MM.1S (cell line): ENCODE data around the gene FRAT2.

Experiments used
- DNase-seq: peaks from one replicate; pipeline ENCODE4 v3.0.0-alpha.2; 2015
- H2AFZ ChIP-seq: fragments of 300-600 bp; sonication (generic); 2 replicates; pipeline ENCODE4 v1.6.0; 2016; ENCODE audit warnings: antibody characterized with exemption, low read length
- H3F3A ChIP-seq: fragments of 300-600 bp; sonication (generic); 2 replicates; pipeline ENCODE4 v1.6.1; 2016; ENCODE audit warnings: mild to moderate bottlenecking, antibody characterized with exemption, low read length, moderate library complexity, mixed read lengths; ENCODE audit not compliant: insufficient read depth
- H3K27ac ChIP-seq: fragments of 300-600 bp; sonication (generic); 2 replicates; pipeline ENCODE4 v1.5.1; 2016; ENCODE audit warnings: mild to moderate bottlenecking, low read length
- H3K27me3 ChIP-seq: fragments of 300-600 bp; sonication (generic); replicated peaks from 2 replicates; pipeline ENCODE4 v1.6.0; 2016; ENCODE audit warnings: low read length; ENCODE audit not compliant: insufficient read depth
- H3K36me3 ChIP-seq: fragments of 300-600 bp; sonication (generic); replicated peaks from 2 replicates; pipeline ENCODE4 v1.6.1; 2016; ENCODE audit warnings: mild to moderate bottlenecking, low read length, mixed read lengths; ENCODE audit not compliant: insufficient read depth
- H3K4me1 ChIP-seq: fragments of 300-600 bp; sonication (generic); 2 replicates; pipeline ENCODE4 v1.6.1; 2016; ENCODE audit warnings: low read length, mixed read lengths
- H3K4me2 ChIP-seq: fragments of 300-600 bp; sonication (generic); 2 replicates; pipeline ENCODE4 v1.6.0; 2016; ENCODE audit warnings: low read depth, low read length
- H3K4me3 ChIP-seq: fragments of 300-600 bp; sonication (generic); 2 replicates; pipeline ENCODE4 v1.5.1; 2016; ENCODE audit warnings: low read length, mixed read lengths
- H3K79me2 ChIP-seq: fragments of 300-600 bp; sonication (generic); 2 replicates; pipeline ENCODE4 v1.6.1; 2016; ENCODE audit warnings: mixed run types, low read length, mixed read lengths
- H3K9ac ChIP-seq: fragments of 300-600 bp; sonication (generic); 2 replicates; pipeline ENCODE4 v1.6.1; 2016; ENCODE audit warnings: low read length, mixed read lengths
- H3K9me2 ChIP-seq: fragments of 300-600 bp; sonication (generic); replicated peaks from 2 replicates; pipeline ENCODE4 v1.6.1; 2016; ENCODE audit warnings: mild to moderate bottlenecking, low read length, mixed read lengths; ENCODE audit not compliant: insufficient read depth
- H3K9me3 ChIP-seq: fragments of 300-600 bp; sonication (generic); replicated peaks from 2 replicates; pipeline ENCODE4 v1.6.1; 2016; ENCODE audit warnings: mild to moderate bottlenecking, low read length, mixed read lengths; ENCODE audit not compliant: insufficient read depth
- H4K20me1 ChIP-seq: fragments of 300-600 bp; sonication (generic); 2 replicates; pipeline ENCODE4 v1.6.1; 2016; ENCODE audit warnings: mild to moderate bottlenecking, low read length, moderate library complexity, mixed read lengths; ENCODE audit not compliant: insufficient read depth
- EZH2 ChIP-seq: fragments of 300-600 bp; sonication (generic); optimal IDR thresholded peaks from 2 replicates; pipeline ENCODE3; 2017; ENCODE audit warnings: low read depth, mild to moderate bottlenecking, antibody characterized with exemption, low read length, mixed read lengths
- EZH2phosphoT487 ChIP-seq: fragments of 300-600 bp; sonication (generic); IDR thresholded peaks from 2 replicates; pipeline ENCODE4 v1.6.1; 2018; ENCODE audit warnings: antibody characterized with exemption, low read length
- TF ChIP-seq, protein P1 (sequence below): fragments of 300-600 bp; sonication (generic); IDR thresholded peaks from 2 replicates; pipeline ENCODE4 v1.5.1; 2016; ENCODE audit warnings: antibody characterized with exemption, low read length, mixed read lengths

The FRAT2 gene

DNA sequence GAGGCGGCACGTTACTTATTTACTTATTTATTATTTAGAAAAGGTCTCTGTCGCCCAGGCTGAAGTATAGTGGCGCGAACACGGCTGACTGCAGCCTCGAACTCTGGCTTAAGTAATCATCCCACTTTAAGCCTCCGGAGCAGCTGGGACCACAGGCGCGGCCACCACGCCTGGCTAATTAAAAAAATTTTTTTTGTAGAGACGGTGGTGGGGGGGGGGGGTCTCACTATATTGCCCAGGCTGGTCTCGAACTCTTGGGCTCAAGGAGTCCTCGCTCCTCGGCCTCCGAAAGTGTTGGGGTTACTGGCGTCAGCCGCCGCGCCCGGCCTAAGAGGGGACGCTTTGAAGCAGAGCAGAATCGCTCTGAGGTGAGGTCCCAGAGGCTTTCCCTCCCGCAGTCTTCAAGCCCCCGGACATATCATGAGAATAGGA is 675 bp upstream of the FRAT2 start:
- TF ChIP-seq EZH2phosphoT487 (no peak), EZH2 (no peak)
- TF ChIP-seq, protein P1, sequence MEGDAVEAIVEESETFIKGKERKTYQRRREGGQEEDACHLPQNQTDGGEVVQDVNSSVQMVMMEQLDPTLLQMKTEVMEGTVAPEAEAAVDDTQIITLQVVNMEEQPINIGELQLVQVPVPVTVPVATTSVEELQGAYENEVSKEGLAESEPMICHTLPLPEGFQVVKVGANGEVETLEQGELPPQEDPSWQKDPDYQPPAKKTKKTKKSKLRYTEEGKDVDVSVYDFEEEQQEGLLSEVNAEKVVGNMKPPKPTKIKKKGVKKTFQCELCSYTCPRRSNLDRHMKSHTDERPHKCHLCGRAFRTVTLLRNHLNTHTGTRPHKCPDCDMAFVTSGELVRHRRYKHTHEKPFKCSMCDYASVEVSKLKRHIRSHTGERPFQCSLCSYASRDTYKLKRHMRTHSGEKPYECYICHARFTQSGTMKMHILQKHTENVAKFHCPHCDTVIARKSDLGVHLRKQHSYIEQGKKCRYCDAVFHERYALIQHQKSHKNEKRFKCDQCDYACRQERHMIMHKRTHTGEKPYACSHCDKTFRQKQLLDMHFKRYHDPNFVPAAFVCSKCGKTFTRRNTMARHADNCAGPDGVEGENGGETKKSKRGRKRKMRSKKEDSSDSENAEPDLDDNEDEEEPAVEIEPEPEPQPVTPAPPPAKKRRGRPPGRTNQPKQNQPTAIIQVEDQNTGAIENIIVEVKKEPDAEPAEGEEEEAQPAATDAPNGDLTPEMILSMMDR = no peak
- H3K36me3 ChIP-seq = no peaks in the 10 kb centered on the region
- H3K9me2 ChIP-seq = no peaks in the 10 kb centered on the region
- peak overlapping the region; percentile 83 for H3K4me3 ChIP-seq
- H3K79me2 ChIP-seq = peaks cover 10% of the 10 kb centered on the region
- peak overlapping the region; percentile 50 for H2AFZ ChIP-seq
- H3K9ac ChIP-seq = peak overlapping the region; percentile 90; the same call in 1 of the 2 replicates
- H3K27ac ChIP-seq = no peak overlapping the region
- DNase-seq = no peak
- no peaks in the 10 kb centered on the region for H3K9me3 ChIP-seq
- H3K27me3 ChIP-seq = peaks cover 29% of the 10 kb centered on the region
- peak overlapping the region; percentile 71 for H3K4me2 ChIP-seq
- no peaks in the 10 kb centered on the region for H4K20me1 ChIP-seq
- peaks cover 7% of the 10 kb centered on the region; the same call in 1 of the 2 replicates for H3K4me1 ChIP-seq
- H3F3A ChIP-seq = no peaks in the 10 kb centered on the region

DNA sequence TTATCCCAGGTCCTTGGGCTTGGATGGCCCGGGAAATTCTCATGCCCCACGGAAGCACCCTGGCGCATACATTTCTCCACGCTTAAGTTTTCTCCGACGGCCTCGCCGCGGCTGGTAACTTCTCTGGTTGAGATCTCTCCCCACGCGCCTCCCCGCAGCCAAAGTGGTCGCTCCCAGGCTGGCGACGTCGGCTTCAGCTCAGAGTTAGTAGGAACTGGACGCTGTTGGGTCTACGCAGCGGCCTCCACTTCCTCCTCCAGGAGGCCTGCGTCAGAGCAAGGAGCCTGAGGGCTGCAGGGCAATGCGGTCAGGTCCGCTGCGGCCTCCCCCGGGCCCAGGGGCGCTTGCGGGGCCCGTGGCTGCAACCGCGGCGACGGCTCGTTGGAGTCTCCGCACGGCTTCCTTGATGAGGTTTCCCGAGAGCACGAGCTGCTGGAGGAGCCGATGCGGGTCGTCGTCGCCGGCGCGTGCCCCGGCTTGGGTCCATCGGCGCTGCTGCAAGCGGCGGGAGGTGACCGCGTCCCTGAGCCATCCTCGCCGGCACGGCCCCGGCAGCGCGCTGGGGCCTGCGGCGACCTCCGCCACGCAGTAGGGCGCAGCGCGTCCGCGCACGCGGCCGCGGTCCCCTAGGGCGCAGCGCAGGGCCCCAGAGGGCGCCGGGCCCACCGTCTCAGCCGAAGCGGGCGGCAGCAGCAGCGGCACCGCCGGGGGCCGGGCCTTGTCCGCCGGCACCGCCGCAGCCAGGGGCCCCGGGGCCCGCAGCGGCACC is 744 bp downstream of the FRAT2 start:
- H3K4me1 ChIP-seq = peaks cover 12% of the 10 kb centered on the region; the same call in 1 of the 2 replicates
- no peak for DNase-seq
- TF ChIP-seq, protein P1 = no peak
- no peak for TF ChIP-seq EZH2
- TF ChIP-seq EZH2phosphoT487 = no peak
- H3K4me3 ChIP-seq = peak overlapping the region; percentile 83
- H2AFZ ChIP-seq = peak overlapping the region; percentile 69; the same call in 1 of the 2 replicates
- H3K79me2 ChIP-seq = peaks cover 10% of the 10 kb centered on the region
- peaks cover 29% of the 10 kb centered on the region for H3K27me3 ChIP-seq
- H3K27ac ChIP-seq = no peak overlapping the region
- H3K36me3 ChIP-seq = no peaks in the 10 kb centered on the region
- H4K20me1 ChIP-seq = no peaks in the 10 kb centered on the region
- H3F3A ChIP-seq = 0 out of 2 replicates have a peak, but pooled peaks cover 2% of the 10 kb centered on the region
- H3K9me3 ChIP-seq = no peaks in the 10 kb centered on the region
- no peaks in the 10 kb centered on the region for H3K9me2 ChIP-seq
- peak overlapping the region; percentile 90; the same call in 1 of the 2 replicates for H3K9ac ChIP-seq
- peak overlapping the region; percentile 89 for H3K4me2 ChIP-seq

DNA sequence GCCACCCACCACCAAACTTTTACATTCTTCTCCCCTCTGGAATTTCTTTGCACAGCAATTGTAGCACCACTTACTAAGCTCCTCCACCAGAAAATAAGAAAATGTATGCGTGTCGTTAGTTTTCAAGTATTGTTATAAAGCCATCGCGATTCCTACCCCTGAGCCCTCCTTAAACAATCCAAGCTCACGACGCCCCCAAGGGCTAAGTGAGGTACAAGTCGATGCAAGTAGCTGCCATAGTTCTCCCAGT is 1.3 kb downstream of the FRAT2 start:
- Histone ChIP-seq H3F3A (0 out of 2 replicates have a peak, but pooled peaks cover 5% of the 10 kb centered on the region), H3K9ac (peak overlapping the region; percentile 53; the same call in 1 of the 2 replicates), H4K20me1 (no peaks in the 10 kb centered on the region), H3K9me3 (no peaks in the 10 kb centered on the region), H3K27ac (no peak overlapping the region), H3K79me2 (peaks cover 10% of the 10 kb centered on the region), H3K27me3 (peaks cover 29% of the 10 kb centered on the region), H3K4me2 (peak overlapping the region; percentile 89), H3K36me3 (no peaks in the 10 kb centered on the region), H2AFZ (0 out of 2 replicates have a peak overlapping the region, but pooled peaks have one; percentile 69), H3K9me2 (no peaks in the 10 kb centered on the region), H3K4me1 (peaks cover 16% of the 10 kb centered on the region; the same call in 1 of the 2 replicates), H3K4me3 (peak overlapping the region; percentile 64)
- DNase-seq = no peak
- TF ChIP-seq EZH2phosphoT487 (no peak), EZH2 (no peak)
- TF ChIP-seq, protein P1 = no peak
